ENCODE results near the gene OAS2. TPM values are rescaled to one million over a fixed set of nuclear protein-coding genes. Genes with fewer than 3 reads are reported as not detected.

The OAS2 gene
- total and polyA plus RNA-seq, 2 donors (not counting 1 experiment from before 2014, with no cell fraction given) = 31.6 to 59.3 TPM

GRCh38 chr12:112933129-112933505, 45.2 kb upstream of the OAS2 start:
- no CpG with 5 or more reads among the region's 2 CpGs for WGBS (ENCODE audit: insufficient coverage)
- no peaks in the 10 kb centered on the region for H3K27me3 Mint-ChIP-seq
- no peak overlapping the region for H3K4me2 ChIP-seq (replicated peaks; ENCODE audit: low read depth, low read length, poor library complexity, severe bottlenecking)

GRCh38 chr12:112936264-112936663, 42.1 kb upstream of the OAS2 start:
- H2AFZ ChIP-seq (ENCODE audit: insufficient read depth, low read depth, low read length, poor library complexity, severe bottlenecking) = no peak overlapping the region

More at GRCh38 chr12:112933129-112933505, 45.2 kb upstream of the OAS2 start:
- H3K4me3 ChIP-seq (ENCODE audit: control extremely low read depth in 1 of 5, extremely low read depth in 1 of 5, insufficient read depth in 1 of 5, low read depth in 2 of 5, low read length in 4 of 5) = no peak overlapping the region
- H4K20me1 ChIP-seq (ENCODE audit: control insufficient read depth, insufficient read depth, low read length, poor library complexity, severe bottlenecking) = no peaks in the 10 kb centered on the region
- ChIA-PET POLR2A (no interaction called here), CTCF (interaction anchor here (0.9 kb wide), 1 partner anchor 97 kb away, joined by 4 read pairs; no protein-coding TSS in a partner anchor)
- no peak overlapping the region for H2AFZ ChIP-seq (ENCODE audit: insufficient read depth, low read depth, low read length, poor library complexity, severe bottlenecking)
- no peak overlapping the region for H3K4me3 Mint-ChIP-seq
- peaks cover 0 to 6% of the 10 kb centered on the region in 2 experiments for H3K36me3 ChIP-seq (replicated peaks in 1 of 2; ENCODE audit: control extremely low read depth in 1 of 2, control insufficient read depth in 1 of 2, extremely low read depth in 1 of 2, insufficient read depth in 2 of 2, low read length in 1 of 2)
- no peaks in the 10 kb centered on the region for H3K27me3 ChIP-seq (replicated peaks in 1 of 4; ENCODE audit: control extremely low read depth in 1 of 4, control insufficient read depth in 3 of 4, insufficient read depth in 4 of 4, low read length in 3 of 4)
- H3K9ac ChIP-seq (ENCODE audit: low read length) = no peak overlapping the region
- peaks cover 0 to 4% (median 0%) of the 10 kb centered on the region in 3 donors for H3K9me3 ChIP-seq (ENCODE audit: control extremely low read depth in 1 of 3, control insufficient read depth in 2 of 3, insufficient read depth in 1 of 3, low read length in 2 of 3)
- H3K27ac ChIP-seq (ENCODE audit: low read length in 2 of 2) = no peak overlapping the region
- intact Hi-C loops (cut with micrococcal nuclease) = no loop called here
- no peak for ATAC-seq (ENCODE audit: low read depth)
- H3K4me1 ChIP-seq (ENCODE audit: control insufficient read depth in 2 of 2, insufficient read depth in 2 of 2, low read length in 2 of 2) = peaks cover 5 to 6% of the 10 kb centered on the region in 2 donors
- H3K9me3 Mint-ChIP-seq (ENCODE audit: insufficient read depth) = no peaks in the 10 kb centered on the region
- DNase-seq = no peak
- H3K4me1 Mint-ChIP-seq = peaks cover 8% of the 10 kb centered on the region
- no peaks in the 10 kb centered on the region for H3K79me2 ChIP-seq (ENCODE audit: control insufficient read depth, insufficient read depth, low read length)
- H3K27ac Mint-ChIP-seq = no peak overlapping the region
- TF ChIP-seq CTCF (IDR thresholded peaks at IDR 0.05) (no peak), EZH2 (IDR thresholded peaks at IDR 0.05; ENCODE audit: borderline replicate concordance, insufficient read depth, low read depth, low read length, poor library complexity, severe bottlenecking) (no peak)

More at GRCh38 chr12:112936264-112936663, 42.1 kb upstream of the OAS2 start:
- Histone ChIP-seq H3K4me2 (replicated peaks; ENCODE audit: low read depth, low read length, poor library complexity, severe bottlenecking) (no peak overlapping the region), H3K27ac (ENCODE audit: low read length in 2 of 2) (no peak overlapping the region), H3K79me2 (ENCODE audit: control insufficient read depth, insufficient read depth, low read length) (peaks cover 4% of the 10 kb centered on the region), H3K9me3 (ENCODE audit: control extremely low read depth in 1 of 3, control insufficient read depth in 2 of 3, insufficient read depth in 1 of 3, low read length in 2 of 3) (no peaks in the 10 kb centered on the region), H3K4me3 (ENCODE audit: control extremely low read depth in 1 of 5, extremely low read depth in 1 of 5, insufficient read depth in 1 of 5, low read depth in 2 of 5, low read length in 4 of 5) (no peak overlapping the region), H3K9ac (ENCODE audit: low read length) (no peak overlapping the region), H3K36me3 (replicated peaks in 1 of 2; ENCODE audit: control extremely low read depth in 1 of 2, control insufficient read depth in 1 of 2, extremely low read depth in 1 of 2, insufficient read depth in 2 of 2, low read length in 1 of 2) (no peaks in the 10 kb centered on the region), H4K20me1 (ENCODE audit: control insufficient read depth, insufficient read depth, low read length, poor library complexity, severe bottlenecking) (no peaks in the 10 kb centered on the region), H3K4me1 (ENCODE audit: control insufficient read depth in 2 of 2, insufficient read depth in 2 of 2, low read length in 2 of 2) (peaks cover 25 to 26% of the 10 kb centered on the region in 2 donors), H3K27me3 (replicated peaks in 1 of 4; ENCODE audit: control extremely low read depth in 1 of 4, control insufficient read depth in 3 of 4, insufficient read depth in 4 of 4, low read length in 3 of 4) (no peaks in the 10 kb centered on the region)
- WGBS (ENCODE audit: insufficient coverage) = 92% methylated on average over 1 of the region's 1 CpG
- intact Hi-C loops (cut with micrococcal nuclease) = no loop called here
- Mint-ChIP-seq H3K9me3 (ENCODE audit: insufficient read depth) (no peaks in the 10 kb centered on the region), H3K4me3 (no peak overlapping the region), H3K27ac (no peak overlapping the region), H3K4me1 (peaks cover 28% of the 10 kb centered on the region), H3K27me3 (no peaks in the 10 kb centered on the region)
- ChIA-PET POLR2A (no interaction called here), CTCF (no interaction called here)
- DNase-seq (no peak), ATAC-seq (ENCODE audit: low read depth) (no peak)
- TF ChIP-seq CTCF (IDR thresholded peaks at IDR 0.05) = no peak
- TF ChIP-seq EZH2 (IDR thresholded peaks at IDR 0.05; ENCODE audit: borderline replicate concordance, insufficient read depth, low read depth, low read length, poor library complexity, severe bottlenecking) = no peak
